H1 (cell line): ENCODE results near the gene SLC2A4RG. TPM values are rescaled to one million over a fixed set of nuclear protein-coding genes. Genes with fewer than 3 reads are reported as not detected.
"Not testable (repeated sequence)": the region's sequence is repeated elsewhere in the genome, so short reads cannot be mapped to it uniquely, and the experiment has no call there.

ENCODE experiments used
- CTCF ChIA-PET: fragments of 300-600 bp; sonication (Branson Sonifier 250); formaldehyde crosslinking; loops from one replicate; lab custom pipeline; 2021; ENCODE audit not compliant: partially characterized antibody; lab: Charles Lee
- POLR2A ChIA-PET: fragments of 300-600 bp; sonication (Branson Sonifier 250); formaldehyde crosslinking; loops from one replicate; lab custom pipeline; 2021; ENCODE audit warnings: inconsistent platforms; ENCODE audit not compliant: partially characterized antibody; lab: Charles Lee
- DNase-seq, 2 experiments: peaks; one replicate each; pipeline versions ENCODE4 v3.0.0 to v3.0.0-alpha.2; 2010 to 2022; ENCODE audit warnings: low spot score in 2 of 2, low read depth in 1 of 2, mixed read lengths in 1 of 2
- FAIRE-seq: peaks from 2 replicates; lab custom pipeline; 2011; peaks lifted over from hg19 to GRCh38; lab: Jason Lieb, UNC
- H2AFZ ChIP-seq: 2 replicates; pipeline ENCODE4 v1.8.1; 2012; ENCODE audit warnings: low read length, inconsistent platforms
- H2AK5ac ChIP-seq: 2 replicates; pipeline ENCODE4 v1.6.1; 2013; ENCODE audit warnings: low read depth, low read length
- H2BK120ac ChIP-seq: replicated peaks from 2 replicates; pipeline ENCODE3; 2013; ENCODE audit warnings: low read depth, low read length, inconsistent platforms
- H2BK12ac ChIP-seq: 2 replicates; pipeline ENCODE4 v1.6.1; 2013; ENCODE audit warnings: low read depth, low read length
- H2BK15ac ChIP-seq: 2 replicates; pipeline ENCODE4 v1.6.1; 2013; ENCODE audit warnings: low read length
- H2BK20ac ChIP-seq: 2 replicates; pipeline ENCODE4 v1.6.1; 2013; ENCODE audit warnings: low read length
- H2BK5ac ChIP-seq: 2 replicates; pipeline ENCODE4 v1.6.1; 2013; ENCODE audit warnings: low read depth, low read length
- H3K14ac ChIP-seq: 2 replicates; pipeline ENCODE4 v1.6.1; 2013; ENCODE audit warnings: inconsistent platforms; ENCODE audit not compliant: insufficient read length
- H3K18ac ChIP-seq: 2 replicates; pipeline ENCODE4 v1.6.1; 2013; ENCODE audit warnings: low read length; ENCODE audit errors: extremely low read depth
- H3K23ac ChIP-seq: 2 replicates; pipeline ENCODE4 v1.6.1; 2013; ENCODE audit warnings: inconsistent platforms; ENCODE audit not compliant: insufficient read length
- H3K23me2 ChIP-seq: 2 replicates; pipeline ENCODE4 v1.6.1; 2013; ENCODE audit warnings: low read depth, low read length
- H3K27ac ChIP-seq: 2 replicates; pipeline ENCODE4 v1.6.1; 2011; ENCODE audit warnings: low read depth, low read length, inconsistent platforms
- H3K27me3 ChIP-seq, 4 experiments: replicated peaks in 1 of 4; 1 replicate in 1 of 4; 2 replicates in 3 of 4; pipeline versions ENCODE4 v1.6.1 to v1.8.1; 2011 to 2013; ENCODE audit warnings: low read length in 3 of 4, mild to moderate bottlenecking in 3 of 4, inconsistent platforms in 2 of 4, mixed read lengths in 2 of 4, moderate library complexity in 1 of 4; ENCODE audit not compliant: control insufficient read depth in 3 of 4, insufficient read depth in 3 of 4; ENCODE audit errors: extremely low read depth in 1 of 4
- H3K36me3 ChIP-seq, 4 experiments: 2 replicates each; pipeline versions ENCODE4 v1.6.1 to v1.8.1; 2011 to 2013; ENCODE audit warnings: mild to moderate bottlenecking in 4 of 4, low read length in 3 of 4, moderate library complexity in 2 of 4, control low read depth in 1 of 4, inconsistent platforms in 1 of 4; ENCODE audit not compliant: insufficient read depth in 4 of 4, control insufficient read depth in 2 of 4
- H3K4ac ChIP-seq: replicated peaks from 2 replicates; pipeline ENCODE3; 2013; ENCODE audit warnings: low read length, low read depth, mixed read lengths, inconsistent platforms; ENCODE audit not compliant: insufficient read length
- H3K4me1 ChIP-seq, 4 experiments: replicated peaks in 1 of 4; 1 replicate in 1 of 4; 2 replicates in 3 of 4; pipeline versions ENCODE4 v1.6.1 to v1.8.1; 2011 to 2013; ENCODE audit warnings: low read length in 3 of 4, inconsistent platforms in 2 of 4, mixed read lengths in 1 of 4; ENCODE audit not compliant: insufficient read depth in 4 of 4, control insufficient read depth in 3 of 4
- H3K4me2 ChIP-seq, 2 experiments: 2 replicates each; pipeline versions ENCODE4 v1.6.1 to v1.8.1; 2011 to 2013; ENCODE audit warnings: low read depth in 2 of 2, low read length in 2 of 2, control low read depth in 1 of 2, inconsistent platforms in 1 of 2, mild to moderate bottlenecking in 1 of 2; ENCODE audit not compliant: insufficient read depth in 1 of 2
- H3K4me3 ChIP-seq, 4 experiments: fragments of 200-600, 300-600 bp in 1 of 4; sonication (generic), shearing (Covaris generic), sonication (Bioruptor Twin) in 1 of 4; 2 replicates each; pipeline versions ENCODE4 v1.5.1 to v1.8.1; 2011 to 2016; ENCODE audit warnings: low read length in 4 of 4, low read depth in 3 of 4, control low read depth in 2 of 4, inconsistent platforms in 2 of 4, mild to moderate bottlenecking in 2 of 4, mixed read lengths in 1 of 4, moderate library complexity in 1 of 4; ENCODE audit not compliant: insufficient read depth in 2 of 4; ENCODE audit errors: extremely low read depth in 1 of 4
- H3K56ac ChIP-seq: replicated peaks from 2 replicates; pipeline ENCODE3; 2013; ENCODE audit warnings: low read depth, mild to moderate bottlenecking, mixed read lengths, low read length, inconsistent platforms; ENCODE audit not compliant: insufficient read length
- H3K79me1 ChIP-seq: 2 replicates; pipeline ENCODE4 v1.6.1; 2013; ENCODE audit warnings: low read depth, low read length, control low read depth
- H3K79me2 ChIP-seq, 2 experiments: 2 replicates each; pipeline versions ENCODE4 v1.6.1 to v1.8.1; 2012 to 2013; ENCODE audit warnings: low read length in 2 of 2, mild to moderate bottlenecking in 2 of 2, inconsistent platforms in 1 of 2; ENCODE audit not compliant: insufficient read depth in 2 of 2, control insufficient read depth in 1 of 2
- H3K9ac ChIP-seq, 4 experiments: replicated peaks in 1 of 4; 1 replicate in 1 of 4; 2 replicates in 3 of 4; pipeline versions ENCODE4 v1.6.1 to v1.8.1; 2011 to 2013; ENCODE audit warnings: low read depth in 3 of 4, low read length in 3 of 4, control low read depth in 2 of 4, mild to moderate bottlenecking in 2 of 4, moderate library complexity in 2 of 4, inconsistent platforms in 1 of 4; ENCODE audit errors: extremely low read depth in 1 of 4
- H3K9me3 ChIP-seq, 2 experiments: 2 replicates each; pipeline versions ENCODE4 v1.6.1 to v1.8.1; 2012 to 2013; ENCODE audit warnings: mild to moderate bottlenecking in 2 of 2, moderate library complexity in 2 of 2, control low read depth in 1 of 2, inconsistent platforms in 1 of 2, low read depth in 1 of 2, low read length in 1 of 2, mixed read lengths in 1 of 2; ENCODE audit not compliant: insufficient read depth in 2 of 2
- H4K20me1 ChIP-seq, 2 experiments: replicated peaks in 1 of 2; 2 replicates each; pipeline versions ENCODE3 to v1.8.1; 2011 to 2013; ENCODE audit warnings: inconsistent platforms in 2 of 2, low read length in 2 of 2, mild to moderate bottlenecking in 1 of 2; ENCODE audit not compliant: insufficient read depth in 2 of 2, control insufficient read depth in 1 of 2
- H4K5ac ChIP-seq: 2 replicates; pipeline ENCODE4 v1.6.1; 2013; ENCODE audit warnings: low read length, low read depth, mixed read lengths, inconsistent platforms; ENCODE audit not compliant: insufficient read length
- H4K8ac ChIP-seq: 2 replicates; pipeline ENCODE4 v1.8.0; 2013; ENCODE audit warnings: mild to moderate bottlenecking, moderate library complexity, low read length, inconsistent platforms; ENCODE audit not compliant: insufficient read depth; ENCODE audit errors: extremely low read depth
- H4K91ac ChIP-seq: replicated peaks from 2 replicates; pipeline ENCODE3; 2013; ENCODE audit warnings: low read length, mixed read lengths, inconsistent platforms; ENCODE audit not compliant: insufficient read length
- WGBS, 2 experiments: shearing (Covaris generic) in 1 of 2; methylation state at CpG; one replicate each; pipeline versions ENCODE4 v1.1.6 to v1.1.7; 2013 to 2015; ENCODE audit warnings: low lambda C conversion rate in 2 of 2, mixed read lengths in 2 of 2, inconsistent platforms in 1 of 2, low coverage in 1 of 2, missing lambda C conversion rate in 1 of 2; ENCODE audit not compliant: insufficient replicate concordance in 2 of 2, insufficient coverage in 1 of 2, insufficient read length in 1 of 2; ENCODE audit errors: extremely low coverage in 1 of 2, missing lambda C conversion rate in 1 of 2; 5-methylcytosine and 5-hydroxymethylcytosine counted together
- polyA plus RNA-seq, 7 experiments: library from polyadenylated mRNA; depleted of rRNA in 3 of 7; stranded (reverse) in 5 of 7; unstranded in 2 of 7; fragments of >200 nt in 5 of 7; fragments of 200-250 nt in 2 of 7; gene quantifications; 1 replicate in 5 of 7; 2 replicates in 1 of 7; 4 replicates in 1 of 7; pipeline versions ENCODE4 v1.2.1 to v1.2.3, GENCODE V29; 2011 to 2013; ENCODE audit warnings: missing spikeins in 2 of 7, mixed read lengths in 2 of 7
- total RNA-seq: library from RNA; stranded (reverse); fragmentation: NEBNext Ultra II Directional; extraction: Animal tissue kit (Norgen Biotek cat#: 25700); gene quantifications from 2 replicates; pipeline ENCODE4 v1.2.1, GENCODE V29; 2021

SLC2A4RG gene
- total and polyA plus RNA-seq, 2 of the 8 experiments (the other 6 are each of a cell fraction or from before 2014, with no cell fraction given) = 15.9 to 29.1 TPM

- Histone ChIP-seq H3K79me1 (peaks cover 18% of the 10 kb centered on the region), H3K36me3 (peaks cover 0 to 14% (median 3%) of the 10 kb centered on the region in 4 experiments; a peak in 5 of 8 replicates), H4K20me1 (peaks cover 5 to 34% of the 10 kb centered on the region in 2 experiments)
- H3K9me3 ChIP-seq, H2AK5ac ChIP-seq, H3K9ac ChIP-seq, H3K4ac ChIP-seq, H3K56ac ChIP-seq, H3K4me1 ChIP-seq, H3K4me2 ChIP-seq, H3K23ac ChIP-seq, H2AFZ ChIP-seq, H4K5ac ChIP-seq, H2BK5ac ChIP-seq, FAIRE-seq, H2BK120ac ChIP-seq, H3K79me2 ChIP-seq, H4K91ac ChIP-seq, H3K4me3 ChIP-seq, H2BK15ac ChIP-seq, H2BK20ac ChIP-seq, H4K8ac ChIP-seq, H3K27ac ChIP-seq, H3K27me3 ChIP-seq, H3K18ac ChIP-seq, H3K23me2 ChIP-seq, DNase-seq, H3K14ac ChIP-seq, H2BK12ac ChIP-seq: not testable (repeated sequence)
- ChIA-PET CTCF (interaction anchor here (2.4 kb wide), 1 partner anchor 22 kb away, joined by 6 read pairs; the partner anchor contains the start of genes ARFRP1 and ZGPAT), POLR2A (interaction anchor here (1.0 to 2.7 kb wide), 3 partner anchors 23 to 101 kb away, joined by 3 to 6 read pairs (median 3); partner anchors contain the start of genes ARFRP1, STMN3 and ZGPAT)
- 94% methylated on average over 18 of the region's 18 CpGs; no CpG with 5 or more reads in 1 of the 2 experiments for WGBS, 2 experiments
Measured at GRCh38 chr20:63730189-63730733, 9.3 kb upstream of the SLC2A4RG start.
